Subcutaneous abdominal adipose tissue (tissue), 5 donors: ENCODE results near the gene NT5DC3.

Experiments used
- H3K27ac ChIP-seq: one replicate; pipeline ENCODE4 v1.7.0; 2013; ENCODE audit warnings: low read depth, mild to moderate bottlenecking, inconsistent platforms, low read length, moderate library complexity
- H3K27me3 ChIP-seq, 5 donors: one replicate each; pipeline ENCODE4 v1.7.0; 2013; ENCODE audit warnings: low read length in 5 of 5, inconsistent platforms in 1 of 5; ENCODE audit not compliant: control insufficient read depth in 5 of 5, insufficient read depth in 4 of 5
- H3K36me3 ChIP-seq, 5 donors: one replicate each; pipeline ENCODE4 v1.7.0; 2013; ENCODE audit warnings: low read length in 5 of 5; ENCODE audit not compliant: control insufficient read depth in 5 of 5, insufficient read depth in 5 of 5
- H3K4me1 ChIP-seq, 5 donors: one replicate each; pipeline ENCODE4 v1.7.0; 2013; ENCODE audit warnings: low read length in 5 of 5, mild to moderate bottlenecking in 3 of 5, moderate library complexity in 1 of 5; ENCODE audit not compliant: control insufficient read depth in 5 of 5, insufficient read depth in 5 of 5
- H3K4me3 ChIP-seq, 5 donors: one replicate each; pipeline ENCODE4 v1.7.0; 2013; ENCODE audit warnings: low read length in 5 of 5, low read depth in 1 of 5
- H3K9ac ChIP-seq, 5 donors: one replicate each; pipeline ENCODE4 v1.7.0; 2013; ENCODE audit warnings: low read length in 5 of 5, mild to moderate bottlenecking in 4 of 5, moderate library complexity in 3 of 5
- H3K9me3 ChIP-seq, 5 donors: one replicate each; pipeline ENCODE4 v1.7.0; 2013; ENCODE audit warnings: low read length in 5 of 5; ENCODE audit not compliant: control insufficient read depth in 5 of 5
- donor health status: healthy.
- donor health status: healthy.
- donor health status: healthy.
- donor health status: healthy.
- donor health status: healthy.

NT5DC3 gene

GRCh38 chr12:103737881-103738280 lies 103.2 kb downstream of the NT5DC3 start:
- Histone ChIP-seq H3K9me3 (no peaks in the 10 kb centered on the region), H3K4me3 (no peak overlapping the region), H3K36me3 (no peaks in the 10 kb centered on the region), H3K4me1 (peaks cover 0 to 5% (median 0%) of the 10 kb centered on the region in 5 donors), H3K27ac (no peak overlapping the region), H3K27me3 (no peaks in the 10 kb centered on the region), H3K9ac (no peak overlapping the region)

GRCh38 chr12:103736572-103736971 lies 104.5 kb downstream of the NT5DC3 start:
- H3K27me3 ChIP-seq: no peaks in the 10 kb centered on the region
- H3K27ac ChIP-seq: no peak overlapping the region
- H3K4me3 ChIP-seq: no peak overlapping the region
- peaks cover 0 to 3% (median 3%) of the 10 kb centered on the region in 5 donors for H3K9me3 ChIP-seq
- no peak overlapping the region for H3K9ac ChIP-seq
- H3K36me3 ChIP-seq: no peaks in the 10 kb centered on the region
- no peaks in the 10 kb centered on the region for H3K4me1 ChIP-seq

- no peaks in the 10 kb centered on the region for H3K4me1 ChIP-seq
- no peak overlapping the region for H3K27ac ChIP-seq
- H3K9me3 ChIP-seq: peaks cover 2 to 13% (median 10%) of the 10 kb centered on the region in 5 donors
- H3K36me3 ChIP-seq: no peaks in the 10 kb centered on the region
- no peaks in the 10 kb centered on the region for H3K27me3 ChIP-seq
- no peak overlapping the region for H3K9ac ChIP-seq
- H3K4me3 ChIP-seq: no peak overlapping the region
These were observed 105.7 kb downstream of the NT5DC3 start for GRCh38 chr12:103735291-103735690.

- H3K36me3 ChIP-seq: no peaks in the 10 kb centered on the region
- no peak overlapping the region for H3K9ac ChIP-seq
- H3K27ac ChIP-seq: no peak overlapping the region
- H3K4me3 ChIP-seq: no peak overlapping the region
- no peaks in the 10 kb centered on the region for H3K27me3 ChIP-seq
- peaks cover 2 to 13% (median 10%) of the 10 kb centered on the region in 5 donors for H3K9me3 ChIP-seq
- H3K4me1 ChIP-seq: no peaks in the 10 kb centered on the region
These were observed 106.2 kb downstream of the NT5DC3 start for GRCh38 chr12:103734863-103735262.

GRCh38 chr12:103731539-103731938 lies 109.5 kb downstream of the NT5DC3 start:
- Histone ChIP-seq H3K4me1 (no peaks in the 10 kb centered on the region), H3K4me3 (no peak overlapping the region), H3K27me3 (no peaks in the 10 kb centered on the region), H3K9ac (no peak overlapping the region), H3K9me3 (peaks cover 2 to 13% (median 10%) of the 10 kb centered on the region in 5 donors), H3K36me3 (no peaks in the 10 kb centered on the region), H3K27ac (no peak overlapping the region)

GRCh38 chr12:103729499-103729898 lies 111.5 kb downstream of the NT5DC3 start:
- peaks cover 2 to 13% (median 10%) of the 10 kb centered on the region in 5 donors for H3K9me3 ChIP-seq
- H3K27me3 ChIP-seq: no peaks in the 10 kb centered on the region
- no peak overlapping the region for H3K4me3 ChIP-seq
- H3K27ac ChIP-seq: no peak overlapping the region
- H3K9ac ChIP-seq: no peak overlapping the region
- no peaks in the 10 kb centered on the region for H3K4me1 ChIP-seq
- H3K36me3 ChIP-seq: no peaks in the 10 kb centered on the region

- H3K36me3 ChIP-seq: no peaks in the 10 kb centered on the region
- H3K4me3 ChIP-seq: no peak overlapping the region
- peaks cover 2 to 13% (median 10%) of the 10 kb centered on the region in 5 donors for H3K9me3 ChIP-seq
- no peaks in the 10 kb centered on the region for H3K27me3 ChIP-seq
- H3K27ac ChIP-seq: no peak overlapping the region
- H3K9ac ChIP-seq: no peak overlapping the region
- no peaks in the 10 kb centered on the region for H3K4me1 ChIP-seq
These were observed 112.7 kb downstream of the NT5DC3 start for GRCh38 chr12:103728323-103728722.

GRCh38 chr12:103727638-103728037 lies 113.4 kb downstream of the NT5DC3 start:
- Histone ChIP-seq H3K4me3 (no peak overlapping the region), H3K27me3 (no peaks in the 10 kb centered on the region), H3K9me3 (peaks cover 2 to 13% (median 10%) of the 10 kb centered on the region in 5 donors), H3K36me3 (no peaks in the 10 kb centered on the region), H3K9ac (no peak overlapping the region), H3K27ac (no peak overlapping the region), H3K4me1 (no peaks in the 10 kb centered on the region)

- Histone ChIP-seq H3K9ac (no peak overlapping the region), H3K4me3 (no peak overlapping the region), H3K4me1 (no peaks in the 10 kb centered on the region), H3K9me3 (no peaks in the 10 kb centered on the region), H3K27ac (no peak overlapping the region), H3K27me3 (no peaks in the 10 kb centered on the region), H3K36me3 (no peaks in the 10 kb centered on the region)
These were observed 115.6 kb downstream of the NT5DC3 start for GRCh38 chr12:103725398-103725797.
